Hypothalamus (tissue), 51 donors: ENCODE results near the gene KCNH3.

Experiments
- DNase-seq, 51 donors: peaks; one replicate each; lab custom pipeline; 2025; lab: John Stamatoyannopoulos, UW

The KCNH3 gene

DNA sequence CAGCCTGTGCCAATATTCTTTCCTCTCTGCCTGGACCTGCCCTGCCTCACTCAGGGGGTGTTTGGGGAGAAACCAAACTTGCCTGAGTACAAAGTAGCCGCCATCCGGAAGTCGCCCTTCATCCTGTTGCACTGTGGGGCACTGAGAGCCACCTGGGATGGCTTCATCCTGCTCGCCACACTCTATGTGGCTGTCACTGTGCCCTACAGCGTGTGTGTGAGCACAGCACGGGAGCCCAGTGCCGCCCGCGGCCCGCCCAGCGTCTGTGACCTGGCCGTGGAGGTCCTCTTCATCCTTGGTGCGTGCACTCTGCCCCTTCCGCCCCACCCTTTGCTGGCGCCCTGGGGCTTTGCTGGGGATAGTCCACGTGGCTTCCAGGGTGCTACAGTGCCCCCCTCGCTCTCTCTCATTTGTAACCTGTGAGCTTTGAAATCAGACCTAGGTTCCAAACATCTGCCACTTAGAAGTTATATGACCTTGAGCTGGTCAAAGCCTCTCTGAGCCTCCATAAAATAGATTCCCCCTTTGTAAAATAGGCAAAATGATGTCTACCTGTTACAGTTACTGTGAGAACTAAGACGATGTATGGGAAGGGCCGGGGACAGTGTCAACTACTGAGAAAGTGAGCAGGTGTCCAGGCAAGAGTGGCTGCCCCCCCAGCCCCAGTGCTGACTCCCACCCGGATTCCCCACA lies 4.5 kb downstream of the KCNH3 start:
- no peak for DNase-seq

DNA sequence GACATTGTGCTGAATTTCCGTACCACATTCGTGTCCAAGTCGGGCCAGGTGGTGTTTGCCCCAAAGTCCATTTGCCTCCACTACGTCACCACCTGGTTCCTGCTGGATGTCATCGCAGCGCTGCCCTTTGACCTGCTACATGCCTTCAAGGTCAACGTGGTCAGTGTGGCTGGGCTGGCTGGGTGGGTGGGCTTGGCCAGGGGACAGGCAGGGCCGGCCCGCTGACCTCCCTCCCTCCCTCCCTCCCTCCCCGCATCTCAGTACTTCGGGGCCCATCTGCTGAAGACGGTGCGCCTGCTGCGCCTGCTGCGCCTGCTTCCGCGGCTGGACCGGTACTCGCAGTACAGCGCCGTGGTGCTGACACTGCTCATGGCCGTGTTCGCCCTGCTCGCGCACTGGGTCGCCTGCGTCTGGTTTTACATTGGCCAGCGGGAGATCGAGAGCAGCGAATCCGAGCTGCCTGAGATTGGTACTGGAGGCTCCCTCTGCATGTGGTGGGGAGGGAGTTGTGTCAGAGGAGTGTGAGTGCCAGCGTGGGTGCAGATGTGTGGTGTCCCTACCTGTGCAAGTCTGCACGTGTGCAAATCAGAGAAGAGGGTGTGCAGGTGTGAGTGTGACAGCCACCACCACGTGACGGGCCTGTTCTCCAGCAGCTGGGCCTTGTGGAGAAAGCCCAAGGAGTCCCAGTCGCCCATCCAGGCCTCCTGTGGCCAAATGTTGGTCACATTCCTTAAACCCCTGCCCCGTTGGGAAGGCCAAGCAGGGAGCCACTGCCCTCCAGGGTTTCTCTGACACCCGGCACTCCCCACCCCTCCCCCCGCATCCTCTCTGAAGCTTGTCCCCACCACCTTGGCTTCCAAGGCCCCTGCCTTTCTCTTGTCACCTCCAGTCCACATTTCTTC lies 5.3 kb downstream of the KCNH3 start:
- DNase-seq, result peak in 1 of 51 donors; percentile 10

DNA sequence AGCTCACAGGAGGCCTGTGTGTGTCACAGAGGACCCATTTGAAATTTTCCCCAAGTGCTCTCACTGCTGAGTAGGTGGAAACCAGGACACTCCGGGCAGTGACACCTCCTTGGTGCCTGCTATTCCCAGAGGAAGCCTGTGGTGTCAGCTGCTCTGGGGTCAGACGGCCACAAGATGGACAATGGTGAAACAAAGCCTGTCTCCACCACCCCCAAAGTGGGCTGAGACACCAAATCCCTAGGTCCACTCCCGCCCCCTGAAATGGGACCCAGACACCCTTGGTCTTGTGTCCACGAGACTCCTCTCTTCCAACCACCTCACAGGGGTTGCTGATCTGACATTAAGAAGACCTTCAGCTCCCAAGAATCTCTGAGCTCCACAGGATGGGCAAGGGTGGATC lies 7.0 kb downstream of the KCNH3 start:
- no peak for DNase-seq

DNA sequence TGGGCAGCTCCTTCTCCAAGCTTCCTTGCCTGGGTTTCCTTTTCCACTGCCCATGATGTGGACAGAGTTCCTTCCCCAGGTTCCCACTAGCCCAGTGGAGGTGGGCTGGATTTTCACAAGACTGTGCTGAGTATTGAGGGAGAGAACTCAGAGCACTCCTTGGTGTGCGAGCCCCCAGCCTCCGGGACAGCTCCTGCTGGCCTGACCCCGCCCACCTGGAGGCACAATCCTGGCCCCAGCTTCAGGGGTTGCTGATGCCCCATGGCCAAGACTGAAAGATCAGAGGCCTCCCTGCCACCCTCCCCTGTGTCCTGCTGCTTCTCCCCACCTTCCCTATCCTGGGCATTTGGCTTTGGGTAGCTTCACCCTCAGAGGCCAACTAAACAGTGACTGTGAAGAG lies 7.7 kb downstream of the KCNH3 start:
- DNase-seq, result no peak

DNA sequence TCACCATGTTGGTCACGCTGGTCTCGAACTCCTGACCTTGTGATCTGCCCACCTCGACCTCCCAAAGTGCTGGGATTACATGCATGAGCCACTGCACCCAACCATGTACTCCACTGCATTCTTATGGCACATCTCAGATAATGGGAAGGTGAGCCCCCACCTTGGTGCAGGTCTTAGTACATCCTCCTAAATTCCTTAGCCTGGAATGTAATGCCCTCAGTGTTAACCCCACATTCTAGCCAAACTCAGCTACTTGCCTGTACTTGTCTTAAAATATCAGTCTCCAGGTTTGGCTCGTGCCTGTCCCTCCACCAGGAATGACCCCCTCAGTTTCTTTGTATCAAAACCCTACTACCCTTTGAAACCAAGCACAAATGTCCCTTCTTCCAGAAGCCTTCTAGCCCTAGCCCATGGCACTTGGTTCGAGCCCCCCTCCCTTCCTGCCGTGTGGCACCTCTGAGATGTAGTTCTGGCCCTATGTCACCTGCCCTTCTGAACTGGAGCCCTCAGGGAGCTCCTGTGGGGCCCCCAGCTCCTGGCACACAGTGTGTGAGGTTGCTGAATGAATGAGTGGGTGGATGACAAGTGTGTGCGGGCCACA lies 8.4 kb downstream of the KCNH3 start:
- no peak for DNase-seq

DNA sequence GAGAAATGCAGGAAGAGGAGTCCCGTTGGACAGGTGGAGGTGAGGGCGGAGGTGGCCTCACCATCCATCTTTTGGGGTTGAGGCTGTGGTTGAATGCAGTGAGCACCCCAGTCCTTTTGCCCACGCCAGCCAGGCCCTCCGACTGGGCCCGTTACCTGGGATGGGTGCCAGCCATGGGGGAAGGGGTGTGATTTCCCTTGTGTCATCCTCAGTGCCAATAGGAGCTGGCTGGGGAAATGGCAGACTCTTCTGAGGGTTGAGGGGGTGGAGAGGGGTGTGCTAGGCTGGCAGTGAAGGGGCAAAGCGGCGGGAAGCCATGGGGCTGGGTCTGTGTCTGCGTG lies 9.6 kb downstream of the KCNH3 start:
- peak in 2 of 51 donors; percentile 35 to 58 for DNase-seq

DNA sequence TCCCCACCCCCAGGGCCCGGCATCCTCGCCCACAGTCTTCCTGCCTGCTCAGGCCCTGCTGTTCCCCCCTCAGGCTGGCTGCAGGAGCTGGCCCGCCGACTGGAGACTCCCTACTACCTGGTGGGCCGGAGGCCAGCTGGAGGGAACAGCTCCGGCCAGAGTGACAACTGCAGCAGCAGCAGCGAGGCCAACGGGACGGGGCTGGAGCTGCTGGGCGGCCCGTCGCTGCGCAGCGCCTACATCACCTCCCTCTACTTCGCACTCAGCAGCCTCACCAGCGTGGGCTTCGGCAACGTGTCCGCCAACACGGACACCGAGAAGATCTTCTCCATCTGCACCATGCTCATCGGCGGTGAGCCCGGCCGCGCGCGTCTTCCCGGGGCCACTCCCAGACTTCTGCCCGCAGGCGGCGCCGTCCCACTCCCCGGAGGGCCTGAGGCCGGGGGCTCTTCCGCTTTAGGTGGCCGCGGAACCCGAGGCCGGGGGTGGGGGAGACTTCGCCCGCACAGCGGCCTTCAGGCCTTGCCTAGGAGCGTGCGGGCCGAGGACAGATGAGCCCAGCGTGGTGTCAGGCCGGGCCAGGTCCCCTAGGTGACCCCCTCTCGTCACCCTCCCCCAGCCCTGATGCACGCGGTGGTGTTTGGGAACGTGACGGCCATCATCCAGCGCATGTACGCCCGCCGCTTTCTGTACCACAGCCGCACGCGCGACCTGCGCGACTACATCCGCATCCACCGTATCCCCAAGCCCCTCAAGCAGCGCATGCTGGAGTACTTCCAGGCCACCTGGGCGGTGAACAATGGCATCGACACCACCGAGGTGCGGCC lies 10.2 kb downstream of the KCNH3 start:
- peak in 15 of 51 donors; percentile 12 to 58 (median 24) for DNase-seq

DNA sequence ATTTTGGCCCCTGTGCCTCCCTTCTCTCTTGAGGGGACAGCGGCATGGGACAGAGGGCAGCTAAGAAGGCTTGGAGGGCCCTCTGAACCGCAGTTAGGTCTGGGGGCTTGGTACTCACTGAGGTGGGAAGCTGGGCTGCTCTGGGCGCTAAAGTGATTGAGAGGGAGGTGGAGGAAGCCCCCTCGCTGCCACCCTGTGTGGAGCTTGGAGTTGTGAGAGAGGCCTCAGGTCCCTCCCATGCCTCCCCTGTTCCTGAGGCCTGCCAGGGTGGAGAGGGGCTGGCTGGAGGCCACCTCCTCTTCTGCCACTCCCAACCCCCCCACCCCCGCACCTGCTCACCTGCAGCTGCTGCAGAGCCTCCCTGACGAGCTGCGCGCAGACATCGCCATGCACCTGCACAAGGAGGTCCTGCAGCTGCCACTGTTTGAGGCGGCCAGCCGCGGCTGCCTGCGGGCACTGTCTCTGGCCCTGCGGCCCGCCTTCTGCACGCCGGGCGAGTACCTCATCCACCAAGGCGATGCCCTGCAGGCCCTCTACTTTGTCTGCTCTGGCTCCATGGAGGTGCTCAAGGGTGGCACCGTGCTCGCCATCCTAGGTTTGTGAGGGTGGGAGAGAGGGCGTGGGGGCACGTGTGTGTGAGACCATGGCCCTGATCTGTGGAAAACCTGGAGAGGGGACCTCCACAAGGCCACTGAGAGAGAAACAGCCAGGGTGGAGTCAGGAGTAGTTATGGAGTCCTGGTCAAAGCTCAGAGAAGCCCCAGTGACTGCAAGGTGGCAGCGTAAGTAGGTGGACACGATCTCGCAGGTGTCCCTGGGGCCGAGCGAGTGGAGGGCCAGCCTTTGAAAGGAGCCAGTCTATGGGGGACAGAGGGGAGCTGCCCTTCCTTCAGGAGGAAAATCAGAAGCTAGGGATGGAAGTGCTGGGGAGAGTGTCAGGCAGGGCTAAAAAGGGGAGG lies 11.2 kb downstream of the KCNH3 start:
- DNase-seq, result no peak

DNA sequence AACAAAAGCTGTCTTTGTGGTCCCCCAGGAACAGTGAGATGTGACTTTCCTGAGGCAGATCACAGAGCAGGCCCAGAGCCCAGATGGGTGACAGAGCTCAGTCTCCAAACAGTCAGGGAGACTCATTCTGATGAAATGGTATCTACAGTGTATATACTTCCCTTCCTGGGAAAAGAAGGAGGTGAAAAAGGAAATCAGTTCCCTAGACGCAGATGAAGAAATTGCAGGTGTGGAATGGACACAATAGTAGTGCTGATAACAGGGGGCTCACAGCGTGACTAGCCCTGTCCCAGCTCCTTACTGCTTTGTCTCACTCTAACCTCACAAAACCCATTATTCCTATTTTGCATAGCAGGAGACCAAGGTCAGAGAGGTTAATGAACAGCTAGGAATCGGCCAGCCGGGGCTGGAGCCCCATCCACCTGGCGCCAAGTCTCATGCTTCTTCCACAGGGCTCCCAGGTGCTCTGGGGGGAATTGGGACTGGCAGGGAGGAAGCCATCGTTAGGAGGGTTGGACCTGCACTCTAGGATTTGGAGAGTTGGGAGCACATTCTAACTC lies 11.9 kb downstream of the KCNH3 start:
- DNase-seq, result no peak

DNA sequence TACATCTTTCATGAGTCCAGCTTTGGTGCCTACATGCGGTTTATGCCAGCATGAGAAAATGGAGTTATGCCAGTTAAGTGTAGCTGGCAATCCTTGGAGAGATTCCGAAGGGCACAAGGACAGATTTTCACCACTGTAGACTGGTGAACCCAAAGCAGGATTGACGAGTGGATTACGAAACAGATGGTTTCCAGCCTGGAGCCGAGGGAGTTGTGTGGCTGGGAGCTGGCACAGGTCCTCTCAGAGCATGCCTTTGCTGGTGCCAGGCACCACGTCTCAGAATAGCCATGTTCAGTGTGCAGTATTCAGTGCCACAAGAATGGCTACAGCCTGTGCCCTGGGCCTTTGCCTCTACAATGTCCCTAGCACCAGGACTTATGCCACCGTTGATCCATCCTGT lies 13.2 kb downstream of the KCNH3 start:
- peak in 4 of 51 donors; percentile 8 to 35 (median 16) for DNase-seq

DNA sequence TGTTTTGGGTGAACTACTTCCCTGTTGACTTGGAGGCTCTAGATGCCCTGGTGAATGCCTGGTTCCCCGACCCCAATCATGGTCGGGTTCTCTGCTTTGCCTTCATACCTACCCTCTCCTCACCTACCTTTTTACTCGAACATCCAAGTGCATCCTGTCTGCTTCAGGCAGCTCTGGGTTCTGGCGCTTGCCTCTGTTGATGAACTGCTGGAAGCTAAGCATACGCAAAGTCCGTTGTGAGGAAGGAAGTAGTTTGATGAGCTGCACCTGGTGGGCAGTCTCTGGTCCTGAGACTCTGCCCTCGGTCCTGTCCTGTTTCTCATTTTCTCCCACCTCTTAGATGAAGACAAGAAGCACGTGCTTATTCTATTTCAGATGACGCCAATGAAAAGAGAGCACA lies 13.6 kb downstream of the KCNH3 start:
- no peak for DNase-seq

DNA sequence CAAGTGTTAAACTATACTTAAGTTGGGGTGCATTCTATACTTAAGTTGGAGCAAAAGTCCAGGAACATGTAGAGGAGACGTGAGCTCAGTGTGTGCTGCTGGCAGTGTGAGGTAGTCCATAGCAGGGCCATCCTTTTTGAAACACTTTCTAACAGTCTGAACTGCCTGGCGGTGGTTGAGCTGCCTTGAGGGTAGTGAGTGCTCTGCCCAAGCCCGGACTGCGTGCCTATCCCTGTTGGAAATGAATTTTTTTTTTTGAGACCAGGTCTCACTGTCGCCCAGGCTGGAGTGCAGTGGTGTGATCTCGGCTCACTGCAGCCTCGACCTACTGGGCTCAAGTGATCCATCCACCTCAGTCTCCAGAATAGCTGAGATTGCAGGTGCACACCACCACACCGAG lies 14.1 kb downstream of the KCNH3 start:
- DNase-seq, result no peak

DNA sequence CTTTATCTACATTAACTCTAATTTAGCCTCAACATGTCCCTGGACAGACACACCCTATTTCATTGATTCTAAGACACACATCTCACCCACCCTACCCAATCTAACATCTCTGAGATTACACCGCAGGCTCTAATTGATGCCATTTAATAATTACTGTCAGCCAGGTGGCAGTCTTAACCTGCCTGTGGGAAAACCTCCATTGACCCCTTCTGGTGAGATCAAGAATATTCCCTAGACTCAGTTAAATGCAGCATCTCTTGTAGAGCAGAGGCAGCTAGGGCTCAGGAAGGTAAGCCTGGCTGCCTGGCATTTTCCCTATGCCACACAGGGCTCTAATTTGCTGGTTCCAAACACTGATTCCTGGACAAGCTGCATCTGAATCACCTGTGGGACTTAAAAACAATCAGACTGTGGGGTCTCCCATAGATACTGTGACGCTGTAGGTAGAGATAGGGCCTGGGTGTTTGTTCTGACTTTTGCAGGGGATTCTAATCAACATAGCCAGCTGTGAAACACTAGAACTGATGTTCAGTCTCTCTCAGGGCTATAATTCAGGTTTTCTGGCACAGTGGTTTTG lies 14.8 kb downstream of the KCNH3 start:
- peak in 1 of 51 donors; percentile 34 for DNase-seq

DNA sequence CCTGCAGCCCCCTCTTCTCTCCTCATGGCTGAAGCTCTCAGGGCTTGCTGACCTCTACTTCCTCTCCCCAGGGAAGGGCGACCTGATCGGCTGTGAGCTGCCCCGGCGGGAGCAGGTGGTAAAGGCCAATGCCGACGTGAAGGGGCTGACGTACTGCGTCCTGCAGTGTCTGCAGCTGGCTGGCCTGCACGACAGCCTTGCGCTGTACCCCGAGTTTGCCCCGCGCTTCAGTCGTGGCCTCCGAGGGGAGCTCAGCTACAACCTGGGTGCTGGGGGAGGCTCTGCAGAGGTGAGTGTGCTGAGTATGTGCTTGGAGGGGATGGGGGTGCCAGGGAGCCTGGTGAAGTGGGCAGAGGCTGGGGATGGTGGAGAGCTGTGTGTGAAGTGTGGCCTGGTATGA lies 15.4 kb downstream of the KCNH3 start:
- DNase-seq, result no peak

DNA sequence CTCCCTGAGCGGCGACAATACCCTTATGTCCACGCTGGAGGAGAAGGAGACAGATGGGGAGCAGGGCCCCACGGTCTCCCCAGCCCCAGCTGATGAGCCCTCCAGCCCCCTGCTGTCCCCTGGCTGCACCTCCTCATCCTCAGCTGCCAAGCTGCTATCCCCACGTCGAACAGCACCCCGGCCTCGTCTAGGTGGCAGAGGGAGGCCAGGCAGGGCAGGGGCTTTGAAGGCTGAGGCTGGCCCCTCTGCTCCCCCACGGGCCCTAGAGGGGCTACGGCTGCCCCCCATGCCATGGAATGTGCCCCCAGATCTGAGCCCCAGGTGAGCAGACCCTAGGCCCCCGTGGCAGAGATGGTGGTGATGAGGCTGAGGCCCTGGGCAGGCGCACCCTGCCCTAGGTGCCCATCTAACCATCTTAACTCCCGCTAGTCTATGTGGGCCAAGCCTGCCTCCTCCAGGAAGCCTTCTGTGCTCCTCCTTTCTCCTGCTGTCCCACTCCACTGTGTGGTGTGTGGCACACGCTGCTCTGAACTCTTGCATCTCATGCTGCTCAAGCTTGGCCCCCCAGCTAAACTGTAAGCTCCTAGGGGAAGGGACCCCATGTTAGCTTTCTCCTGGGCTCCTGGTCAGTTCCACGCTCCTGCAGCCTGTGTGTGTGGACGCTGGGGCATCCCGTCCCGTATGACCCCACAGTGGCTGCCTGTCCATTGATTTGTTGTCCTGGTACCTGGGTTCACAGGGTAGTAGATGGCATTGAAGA lies 17.0 kb downstream of the KCNH3 start:
- DNase-seq, result no peak

DNA sequence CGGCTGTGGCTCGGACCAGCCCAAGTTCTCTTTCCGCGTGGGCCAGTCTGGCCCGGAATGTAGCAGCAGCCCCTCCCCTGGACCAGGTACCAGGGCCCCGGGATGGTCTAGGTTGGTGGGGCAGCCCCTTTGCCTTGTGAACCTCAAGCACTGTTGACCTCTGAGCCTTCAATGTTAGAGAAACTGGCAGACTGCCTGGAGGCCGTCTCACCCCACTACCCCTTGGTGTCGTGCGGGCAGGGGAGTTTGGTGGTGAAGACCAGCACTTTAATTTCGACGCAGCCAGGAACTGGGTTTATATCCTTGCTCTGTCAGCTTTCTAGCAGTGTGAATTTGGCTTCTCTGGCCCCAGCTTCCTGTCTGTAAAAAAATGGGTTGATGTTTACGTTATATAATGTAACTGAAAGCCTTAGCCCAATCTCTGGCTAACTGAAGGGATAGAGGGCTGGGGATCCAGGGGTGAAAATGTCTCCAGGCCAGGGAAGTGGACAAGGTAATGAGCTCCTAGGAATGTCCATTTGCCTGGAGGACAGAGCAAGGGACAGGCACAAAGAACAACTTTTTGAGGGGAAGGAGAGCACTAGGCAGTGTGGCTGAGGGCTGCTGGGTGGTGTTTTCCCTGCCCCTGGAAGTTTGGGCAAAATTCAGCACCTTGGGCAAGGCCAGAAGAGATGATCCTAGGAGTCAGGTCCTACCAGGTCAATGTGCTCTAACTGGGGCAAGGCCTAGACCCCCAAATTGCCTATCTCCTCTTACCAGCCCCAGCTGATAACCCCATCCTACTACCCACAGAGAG lies 17.8 kb downstream of the KCNH3 start:
- DNase-seq, result no peak

DNA sequence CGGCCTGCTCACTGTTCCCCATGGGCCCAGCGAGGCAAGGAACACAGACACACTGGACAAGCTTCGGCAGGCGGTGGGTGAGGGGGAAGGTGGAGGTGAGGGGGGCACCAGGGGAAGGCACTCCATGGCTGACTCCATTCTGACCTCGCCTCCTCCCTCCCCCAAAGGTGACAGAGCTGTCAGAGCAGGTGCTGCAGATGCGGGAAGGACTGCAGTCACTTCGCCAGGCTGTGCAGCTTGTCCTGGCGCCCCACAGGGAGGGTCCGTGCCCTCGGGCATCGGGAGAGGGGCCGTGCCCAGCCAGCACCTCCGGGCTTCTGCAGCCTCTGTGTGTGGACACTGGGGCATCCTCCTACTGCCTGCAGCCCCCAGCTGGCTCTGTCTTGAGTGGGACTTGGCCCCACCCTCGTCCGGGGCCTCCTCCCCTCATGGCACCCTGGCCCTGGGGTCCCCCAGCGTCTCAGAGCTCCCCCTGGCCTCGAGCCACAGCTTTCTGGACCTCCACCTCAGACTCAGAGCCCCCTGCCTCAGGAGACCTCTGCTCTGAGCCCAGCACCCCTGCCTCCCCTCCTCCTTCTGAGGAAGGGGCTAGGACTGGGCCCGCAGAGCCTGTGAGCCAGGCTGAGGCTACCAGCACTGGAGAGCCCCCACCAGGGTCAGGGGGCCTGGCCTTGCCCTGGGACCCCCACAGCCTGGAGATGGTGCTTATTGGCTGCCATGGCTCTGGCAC lies 18.5 kb downstream of the KCNH3 start:
- no peak for DNase-seq
